Left forelimb (tissue), 1 donor: Measurements from ENCODE around the gene PYDC1.
"Not testable (repeated sequence)": the region's sequence is repeated elsewhere in the genome, so short reads cannot be mapped to it uniquely, and the experiment has no call there.

Experiments used
- DNase-seq: peaks from one replicate; pipeline ENCODE4 v3.0.0-alpha.2; 2018; ENCODE audit warnings: low spot score

The PYDC1 gene

DNA sequence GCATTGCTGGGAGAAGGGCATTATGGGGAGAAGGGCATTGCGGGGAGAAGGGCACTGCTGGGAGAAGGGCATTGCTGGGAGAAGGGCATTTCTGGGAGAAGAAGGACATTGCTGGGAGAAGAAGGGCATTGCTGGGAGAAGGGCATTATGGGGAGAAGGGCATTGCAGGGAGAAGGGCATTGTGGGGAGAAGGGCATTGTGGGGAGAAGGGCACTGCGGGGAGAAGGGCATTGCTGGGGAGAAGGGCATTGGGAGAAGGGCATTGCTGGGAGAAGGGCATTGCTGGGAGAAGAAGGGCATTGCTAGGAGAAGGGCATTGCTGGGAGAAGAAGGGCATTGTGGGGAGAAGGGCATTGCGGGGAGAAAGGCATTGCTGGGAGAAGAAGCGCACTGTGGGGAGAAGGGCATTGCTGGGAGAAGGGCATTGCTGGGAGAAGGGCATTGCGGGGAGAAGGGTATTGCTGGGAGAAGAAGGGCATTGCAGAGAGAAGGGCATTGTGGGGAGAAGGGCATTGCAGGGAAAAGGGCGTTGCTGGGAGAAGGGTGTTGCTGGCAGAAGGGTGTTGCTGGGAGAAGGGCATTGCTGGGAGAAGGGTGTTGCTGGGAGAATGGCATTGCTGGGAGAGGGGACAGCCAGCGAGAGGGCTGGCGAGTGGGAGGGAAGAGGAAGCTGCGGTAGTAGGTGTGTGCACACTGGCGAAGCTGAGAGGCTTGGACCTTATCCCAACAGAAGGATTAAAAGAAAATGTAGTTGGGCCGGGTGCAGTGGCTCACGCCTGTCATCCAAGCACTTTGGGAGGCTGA lies 4.6 kb upstream of the PYDC1 start:
- DNase-seq = no peak

DNA sequence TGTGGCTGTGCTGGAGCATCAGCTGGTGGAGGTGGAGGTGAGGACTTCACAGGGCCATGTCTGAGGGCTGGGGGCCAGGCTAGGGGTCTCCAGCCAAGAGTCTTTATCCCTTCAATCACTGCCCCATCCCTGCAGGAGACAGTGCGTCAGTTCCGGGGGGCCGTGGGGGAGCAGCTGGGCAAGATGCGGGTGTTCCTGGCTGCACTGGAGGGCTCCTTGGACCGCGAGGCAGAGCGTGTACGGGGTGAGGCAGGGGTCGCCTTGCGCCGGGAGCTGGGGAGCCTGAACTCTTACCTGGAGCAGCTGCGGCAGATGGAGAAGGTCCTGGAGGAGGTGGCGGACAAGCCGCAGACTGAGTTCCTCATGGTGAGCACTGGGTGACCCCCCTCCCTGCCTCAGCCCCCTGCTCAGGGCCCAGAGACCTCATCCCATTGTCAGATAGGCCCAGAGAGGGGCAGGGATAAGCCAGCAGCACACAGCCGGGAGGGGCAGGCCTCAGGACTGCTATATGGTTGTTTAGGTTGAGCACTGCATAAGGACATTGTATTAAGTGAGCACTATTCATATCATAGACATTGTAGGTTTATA lies 2.3 kb upstream of the PYDC1 start:
- DNase-seq = no peak

DNA sequence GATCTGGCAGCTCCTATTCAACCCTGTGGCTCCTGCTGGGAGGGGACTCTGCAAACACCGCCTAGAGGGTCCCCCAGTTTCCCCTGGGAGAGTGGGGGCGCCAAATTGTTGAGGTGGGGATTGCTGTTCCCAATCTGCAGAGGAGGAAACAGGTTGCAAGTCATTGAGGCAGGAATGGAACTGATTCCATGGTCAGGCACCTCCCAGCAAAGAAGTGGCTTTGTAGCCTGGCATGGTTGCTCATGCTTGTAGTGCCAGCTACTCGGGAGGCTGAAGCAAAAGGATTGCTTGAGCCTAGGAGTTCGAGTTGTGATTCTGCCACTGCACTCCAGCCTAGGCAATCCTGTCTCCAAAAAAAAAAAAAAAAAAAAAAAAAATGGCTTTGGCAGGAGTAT lies 198 bp upstream of the PYDC1 start:
- DNase-seq = no peak

DNA sequence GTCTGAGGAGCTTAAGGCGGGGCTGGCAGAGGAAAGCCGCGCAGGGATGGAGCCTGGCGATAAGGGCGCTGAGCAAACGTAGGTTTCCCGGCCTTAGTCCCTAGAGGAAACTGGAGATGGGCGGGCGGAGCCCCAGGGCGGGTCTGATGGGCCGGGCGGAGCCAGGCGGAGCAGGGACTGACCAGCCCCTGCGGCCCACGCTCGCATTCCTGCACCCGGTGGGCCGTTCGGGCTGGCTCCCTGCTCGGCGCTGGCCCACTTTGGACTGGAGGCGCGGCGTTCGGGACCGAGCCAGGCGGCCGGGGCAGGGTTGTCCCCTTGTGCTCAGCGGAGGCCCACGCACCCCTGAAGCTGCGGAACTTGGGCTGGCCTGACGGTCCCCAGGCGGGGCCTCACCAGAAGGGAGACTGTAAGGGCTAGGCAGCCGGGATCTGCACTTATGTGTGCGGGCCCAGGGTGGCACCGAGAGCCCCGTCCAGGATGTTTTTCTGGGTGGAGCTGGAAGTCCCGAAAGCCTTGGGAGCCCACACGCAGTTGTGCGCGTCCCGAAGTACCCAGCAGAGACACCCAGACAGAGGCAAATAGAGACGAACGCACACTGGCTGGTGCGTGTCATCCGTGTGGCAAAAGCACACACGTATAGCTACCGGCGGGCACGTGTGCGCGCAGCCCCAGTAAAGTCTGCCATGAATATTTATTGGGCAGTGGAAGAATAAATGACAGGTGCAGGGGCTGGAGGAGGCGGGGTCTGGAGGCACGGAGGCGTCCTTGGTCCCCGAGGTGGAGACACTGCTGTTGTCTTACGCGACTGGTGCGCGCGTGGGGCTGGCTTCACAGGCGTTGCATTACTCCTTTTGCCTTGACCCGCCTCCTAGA lies 1.4 kb downstream of the PYDC1 start:
- no peak for DNase-seq

DNA sequence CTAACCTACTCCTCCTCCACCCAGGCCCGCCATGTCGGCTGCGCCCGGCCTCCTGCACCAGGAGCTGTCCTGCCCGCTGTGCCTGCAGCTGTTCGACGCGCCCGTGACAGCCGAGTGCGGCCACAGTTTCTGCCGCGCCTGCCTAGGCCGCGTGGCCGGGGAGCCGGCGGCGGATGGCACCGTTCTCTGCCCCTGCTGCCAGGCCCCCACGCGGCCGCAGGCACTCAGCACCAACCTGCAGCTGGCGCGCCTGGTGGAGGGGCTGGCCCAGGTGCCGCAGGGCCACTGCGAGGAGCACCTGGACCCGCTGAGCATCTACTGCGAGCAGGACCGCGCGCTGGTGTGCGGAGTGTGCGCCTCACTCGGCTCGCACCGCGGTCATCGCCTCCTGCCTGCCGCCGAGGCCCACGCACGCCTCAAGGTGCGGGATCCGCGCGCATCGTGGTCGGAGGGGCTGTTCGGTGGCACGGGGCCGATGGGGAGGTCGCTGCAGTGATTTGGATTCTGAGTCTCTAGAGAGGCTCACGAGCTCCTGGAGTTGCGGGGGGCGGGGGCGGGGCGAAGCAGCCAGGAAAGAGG lies 2.1 kb downstream of the PYDC1 start:
- DNase-seq = no peak

DNA sequence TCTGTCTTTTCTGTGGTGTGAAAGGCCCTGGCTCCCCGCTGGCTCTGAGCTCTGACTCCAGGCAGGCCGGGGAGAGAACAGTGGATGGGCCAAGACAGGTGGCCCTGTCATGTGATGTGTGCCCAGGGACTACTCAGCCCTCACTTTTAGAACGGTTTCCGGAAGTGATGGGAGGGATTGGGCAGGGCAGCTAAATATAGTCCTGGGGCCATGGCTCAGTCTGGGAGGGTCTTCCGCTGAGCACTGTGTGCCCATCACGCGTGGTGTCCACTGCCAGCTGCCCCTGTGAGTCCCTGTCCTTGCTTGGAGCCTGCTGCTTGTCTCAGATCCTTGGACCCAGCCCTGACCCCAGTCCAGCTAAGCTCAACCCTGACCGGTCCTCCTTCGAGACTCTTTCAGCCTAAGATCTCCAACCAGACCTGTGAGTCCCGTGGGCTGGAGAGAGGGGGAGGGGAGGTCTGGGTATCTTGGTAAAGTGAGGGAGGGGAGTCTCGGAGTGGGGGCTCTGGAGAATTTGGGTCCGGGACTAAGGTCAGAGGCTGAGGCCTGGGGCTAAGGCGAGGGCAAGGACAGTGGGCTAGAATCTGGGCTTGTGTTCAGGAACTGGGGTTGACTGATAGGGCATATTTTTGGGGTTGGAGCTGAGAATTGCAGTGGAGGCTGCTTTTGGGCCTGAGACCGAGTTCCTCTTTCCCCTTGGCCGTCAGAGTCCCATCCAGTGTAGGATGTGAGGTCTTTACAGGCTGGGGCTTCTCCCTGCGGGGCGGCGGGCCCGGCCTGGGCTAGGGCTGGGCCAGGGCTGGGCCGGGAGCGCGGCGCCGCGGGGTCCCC lies 2.8 kb downstream of the PYDC1 start, which contains the start of gene TRIM72:
Gene TRIM72 (plus strand): TSS at position 243 of the 831 bp plus-strand sequence. CDS start 620 bp downstream, outside the sequence.
- no peak for DNase-seq

DNA sequence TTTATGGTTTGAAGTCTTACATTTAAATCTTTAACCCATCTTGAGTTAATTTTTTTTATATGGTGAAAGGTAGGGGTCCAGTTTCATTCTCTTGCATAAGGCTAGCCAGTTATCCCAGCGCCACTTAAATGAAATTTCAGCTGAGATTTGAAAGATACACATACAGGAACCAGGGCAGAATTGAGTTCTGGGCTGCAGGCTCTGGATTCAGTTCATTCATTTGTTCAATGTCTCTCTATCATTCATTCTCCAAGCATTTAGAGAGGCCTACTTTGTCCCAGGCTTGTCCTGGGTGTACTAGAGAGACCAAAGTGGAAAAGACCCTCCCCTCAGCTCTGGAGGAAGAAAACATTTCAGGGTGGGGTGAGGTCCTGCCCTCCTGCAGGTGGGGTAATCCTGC lies 3.6 kb downstream of the PYDC1 start:
- no peak for DNase-seq

DNA sequence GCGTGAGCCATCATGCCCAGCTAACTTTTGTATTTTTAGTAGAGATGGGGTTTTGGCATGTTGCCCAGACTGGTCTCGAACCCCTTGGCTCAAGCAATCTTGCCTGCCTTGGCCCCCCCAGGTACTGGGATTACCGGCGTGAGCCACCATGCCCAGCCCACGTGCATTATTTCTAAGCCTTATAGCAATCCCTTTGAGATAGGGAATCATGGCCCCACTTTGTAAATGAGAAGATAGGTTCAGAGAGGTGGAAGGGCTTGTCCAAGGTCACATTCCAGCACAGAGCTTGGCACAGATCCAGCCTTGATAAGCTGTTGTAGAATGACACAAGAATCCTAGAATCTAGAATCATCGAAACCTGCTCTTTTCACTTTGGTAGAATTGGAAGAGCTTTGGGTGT lies 10.2 kb downstream of the PYDC1 start:
- DNase-seq = no peak

DNA sequence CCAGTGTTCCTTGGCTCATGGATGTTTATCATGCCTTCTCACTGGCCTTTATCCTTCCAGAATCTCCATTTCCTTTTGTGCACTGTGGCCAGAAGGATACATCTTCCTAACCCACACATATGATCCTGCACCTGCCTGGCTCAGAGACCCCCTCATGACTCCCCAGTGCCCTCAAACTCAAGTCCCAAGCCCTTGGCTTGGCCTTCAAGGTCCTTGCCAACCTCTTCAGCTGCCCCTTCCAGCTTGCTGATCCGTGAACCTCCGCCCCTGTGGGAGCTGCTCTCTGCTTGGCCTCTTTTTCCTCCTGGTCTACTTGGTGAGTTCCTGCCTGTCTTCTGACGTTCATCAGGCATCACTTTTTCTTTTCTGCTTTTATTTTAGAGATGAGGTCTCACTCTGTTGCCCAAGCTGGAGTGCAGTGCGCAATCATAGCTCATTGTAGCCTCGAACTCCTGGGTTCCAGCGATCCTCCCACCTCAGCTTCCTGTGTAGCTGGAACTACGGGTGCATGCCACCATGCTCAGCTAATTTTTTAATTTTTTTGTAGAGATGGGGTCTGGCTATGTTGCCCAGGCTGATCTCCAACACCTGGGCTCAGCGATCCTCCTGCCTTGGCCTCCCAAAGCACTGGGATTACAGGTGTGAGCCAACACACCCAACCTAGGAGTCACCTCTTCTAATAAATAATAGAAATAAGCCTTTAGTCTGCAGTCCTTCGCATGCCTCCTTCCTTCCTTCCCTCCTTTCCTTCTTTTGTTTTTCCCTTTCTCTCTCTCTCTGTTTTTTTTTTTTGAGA lies 11.9 kb downstream of the PYDC1 start:
- no peak for DNase-seq

DNA sequence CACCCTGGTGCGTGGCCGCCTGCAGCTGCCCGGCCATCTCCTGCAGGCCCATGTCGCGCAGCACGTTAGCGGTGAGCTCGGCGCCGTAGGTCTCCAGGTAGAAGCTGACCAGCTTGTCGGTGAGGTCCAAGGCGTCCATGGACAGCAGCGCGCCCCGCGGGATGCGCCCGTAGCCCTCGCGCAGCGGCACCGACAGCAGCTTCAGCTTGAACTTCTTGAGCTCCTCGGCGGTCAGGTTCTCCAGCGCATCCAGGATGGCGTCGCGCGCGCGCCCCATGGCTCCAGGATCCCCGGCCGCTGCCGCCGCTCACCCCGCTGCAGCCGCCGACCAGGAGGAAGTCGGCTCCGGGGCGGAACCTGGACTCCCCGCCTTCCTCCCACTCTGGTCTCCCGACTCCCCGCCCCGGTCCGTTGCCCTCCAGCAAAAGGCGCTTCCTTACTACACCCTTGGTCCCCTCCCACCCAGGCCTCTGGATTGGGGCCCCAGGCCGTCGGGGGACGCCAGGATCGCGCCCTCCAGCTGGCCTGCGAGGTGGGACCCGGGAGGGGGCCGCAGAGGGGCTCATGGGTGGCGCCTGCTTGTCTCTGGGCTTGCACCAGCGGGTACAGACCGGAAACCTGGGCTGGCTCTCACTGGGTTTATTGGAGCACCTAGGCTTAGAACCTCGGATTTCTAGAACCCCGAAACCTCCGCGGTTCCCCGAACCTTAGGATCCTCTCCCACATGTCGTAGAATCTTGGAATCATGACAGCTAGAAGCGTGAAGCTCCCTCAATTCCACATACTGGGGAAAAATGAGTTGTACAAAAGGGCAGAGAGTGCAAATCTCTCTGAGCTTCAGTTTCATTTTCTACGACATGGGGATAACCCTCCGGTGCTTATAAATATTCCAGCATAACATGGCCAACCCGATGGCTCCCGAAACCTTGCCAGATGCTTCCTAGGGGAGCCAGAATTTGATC lies 14.2 kb downstream of the PYDC1 start, which contains the start of gene PYCARD:
Gene PYCARD (minus strand): TSS at position 347 of the 962 bp plus-strand sequence. CDS start 70 bp downstream, at position 277.
- DNase-seq = peak; percentile 76

DNA sequence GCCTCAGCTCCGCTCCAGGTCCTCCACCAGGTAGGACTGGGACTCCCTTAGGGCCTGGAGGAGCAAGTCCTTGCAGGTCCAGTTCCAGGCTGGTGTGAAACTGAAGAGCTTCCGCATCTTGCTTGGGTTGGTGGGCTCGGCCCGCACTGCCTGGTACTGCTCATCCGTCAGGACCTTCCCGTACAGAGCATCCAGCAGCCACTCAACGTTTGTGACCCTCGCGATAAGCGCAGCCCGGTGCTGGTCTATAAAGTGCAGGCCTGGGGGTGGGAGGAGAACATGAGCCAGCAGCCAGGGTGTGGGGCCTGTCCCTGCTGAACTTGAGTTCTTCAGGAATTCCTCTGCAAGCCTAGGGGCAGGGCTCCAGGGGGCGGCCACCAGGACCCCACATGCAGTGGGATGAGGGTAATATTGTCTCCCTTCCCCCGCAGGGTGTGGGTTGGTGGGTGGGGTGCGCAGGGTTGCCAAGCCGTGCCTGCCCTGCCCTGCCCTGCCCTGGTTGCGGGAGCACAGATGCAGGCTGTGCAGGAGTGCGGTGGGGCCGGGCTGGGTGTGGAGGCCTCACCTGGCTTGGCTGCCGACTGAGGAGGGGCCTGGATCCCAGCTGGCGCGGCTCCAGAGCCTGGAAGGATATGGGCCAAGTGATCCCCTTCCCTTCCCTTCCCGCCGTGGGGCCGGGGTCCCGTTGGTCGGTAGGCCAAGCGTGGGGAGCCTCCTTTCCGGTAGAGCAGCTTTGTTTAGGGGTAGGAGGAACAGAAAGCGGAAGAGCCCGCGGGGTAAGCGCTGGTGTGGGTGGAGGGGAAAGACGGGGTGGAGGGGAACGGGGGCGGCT lies 15.1 kb downstream of the PYDC1 start:
- no peak for DNase-seq

DNA sequence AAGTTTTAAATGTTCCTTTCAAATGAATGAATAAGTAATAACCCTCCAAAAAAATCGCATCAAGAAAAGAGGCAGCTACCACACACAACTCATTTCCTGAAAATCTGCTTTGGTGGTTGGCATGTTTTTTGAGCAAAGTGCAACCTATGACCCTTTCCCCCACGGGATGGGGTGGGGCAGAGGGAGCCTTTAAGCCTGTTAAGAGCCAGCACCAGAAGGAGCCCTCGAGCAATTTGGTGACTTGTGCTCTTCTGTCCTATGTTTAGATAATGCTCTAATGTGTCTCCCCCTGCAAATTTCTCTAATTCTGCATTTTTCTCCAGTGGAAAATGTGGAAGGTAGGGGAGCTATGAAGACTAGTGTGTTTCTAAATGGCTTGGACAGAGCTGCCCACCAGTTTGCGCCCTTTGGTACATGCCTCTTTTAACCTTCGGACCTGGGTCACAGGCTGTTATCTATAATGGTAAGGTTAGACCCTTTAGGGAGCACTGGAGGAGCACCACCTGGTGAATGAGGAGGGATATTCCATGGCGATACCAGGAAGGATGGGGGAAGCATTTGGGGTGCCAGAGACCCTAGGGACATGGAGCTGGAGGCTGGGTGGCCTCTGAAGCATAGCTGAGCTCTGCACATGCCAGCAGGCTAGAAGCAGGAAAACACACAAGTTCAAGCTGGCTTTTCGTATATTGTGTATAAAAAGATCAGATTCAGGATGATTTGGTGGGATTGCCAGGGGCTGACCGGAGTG lies 15.9 kb downstream of the PYDC1 start:
- DNase-seq = no peak

DNA sequence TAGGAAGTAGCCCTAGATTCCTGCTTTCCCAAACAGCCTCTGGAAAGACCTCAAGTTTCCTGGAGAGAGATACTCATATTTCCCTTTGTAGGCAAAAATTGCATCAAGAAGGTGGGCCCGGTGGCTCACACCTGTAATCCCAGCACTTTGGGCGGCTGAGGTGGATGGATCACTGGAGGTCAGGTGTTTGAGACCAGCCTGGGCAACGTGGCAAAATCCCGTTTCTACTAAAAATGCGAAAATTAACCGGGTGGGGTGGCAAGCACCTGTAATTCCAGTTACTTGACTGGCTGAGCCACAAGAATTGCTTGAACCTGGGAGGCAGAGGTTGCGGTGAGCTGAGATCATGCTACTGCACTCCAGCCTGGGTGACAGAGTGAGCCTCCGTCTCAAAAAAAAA lies 16.8 kb downstream of the PYDC1 start:
- DNase-seq = not testable (repeated sequence)

DNA sequence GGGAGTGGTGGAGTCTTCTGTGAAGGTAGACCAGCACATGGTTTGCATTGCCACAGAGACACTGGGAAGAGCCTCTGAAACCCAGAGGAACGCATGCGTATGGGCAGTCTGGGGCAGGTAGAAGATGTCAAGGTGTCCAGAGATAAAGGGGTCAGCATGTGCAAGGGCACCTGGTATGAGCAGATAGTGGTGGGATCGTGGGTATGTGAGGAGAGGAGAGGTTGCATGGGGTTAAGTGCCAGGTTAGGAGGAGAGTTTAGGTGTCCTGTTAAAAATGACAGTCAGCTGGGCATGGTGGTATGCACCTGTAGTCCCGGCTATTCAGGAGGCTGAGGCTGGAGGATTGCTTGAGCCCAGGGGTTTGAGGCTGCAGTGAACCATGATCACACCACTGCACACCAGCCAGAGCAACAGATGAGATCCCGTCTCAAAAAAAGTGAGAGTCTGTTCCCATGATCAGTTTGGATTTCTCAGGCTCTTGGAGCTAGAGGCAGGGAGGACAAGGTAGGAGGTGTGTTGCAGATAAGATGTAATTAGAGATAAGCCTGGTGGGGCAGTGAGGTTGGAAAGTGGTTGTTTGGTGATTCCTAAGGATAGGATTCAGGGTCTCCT lies 17.4 kb downstream of the PYDC1 start:
- DNase-seq = no peak

DNA sequence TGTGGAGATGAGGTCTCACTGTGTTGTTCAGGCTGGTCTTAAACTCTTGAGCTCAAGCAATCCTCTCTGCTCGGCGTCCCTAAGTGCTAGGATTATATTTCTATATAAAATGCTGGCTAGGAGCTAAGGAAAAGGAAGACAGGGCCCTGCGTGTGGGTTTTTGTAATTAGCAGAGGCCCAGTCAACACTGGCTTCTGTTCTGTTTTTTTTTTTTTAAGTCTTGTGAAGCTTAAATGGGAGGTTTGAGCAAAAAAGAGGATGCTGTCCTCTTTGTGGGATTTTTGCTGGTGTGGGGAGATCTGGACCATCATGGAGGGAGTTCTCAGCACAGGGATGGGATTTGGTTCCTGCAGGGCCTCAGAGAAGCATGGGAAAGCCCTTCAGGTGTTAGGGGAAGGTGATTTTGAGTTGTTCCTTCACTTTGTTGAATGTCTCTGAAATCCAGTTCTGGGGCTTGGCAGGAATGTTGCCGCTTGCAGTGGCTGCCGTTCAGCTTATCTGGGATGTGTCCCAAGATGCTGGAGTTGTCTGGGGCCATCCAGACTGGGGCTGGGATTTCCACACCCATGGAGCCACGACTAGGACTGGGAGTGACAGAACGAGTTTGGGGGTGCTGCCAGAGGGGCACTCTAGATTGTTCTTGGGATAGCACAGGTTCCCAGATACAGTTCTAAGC lies 18.6 kb downstream of the PYDC1 start:
- DNase-seq = no peak

DNA sequence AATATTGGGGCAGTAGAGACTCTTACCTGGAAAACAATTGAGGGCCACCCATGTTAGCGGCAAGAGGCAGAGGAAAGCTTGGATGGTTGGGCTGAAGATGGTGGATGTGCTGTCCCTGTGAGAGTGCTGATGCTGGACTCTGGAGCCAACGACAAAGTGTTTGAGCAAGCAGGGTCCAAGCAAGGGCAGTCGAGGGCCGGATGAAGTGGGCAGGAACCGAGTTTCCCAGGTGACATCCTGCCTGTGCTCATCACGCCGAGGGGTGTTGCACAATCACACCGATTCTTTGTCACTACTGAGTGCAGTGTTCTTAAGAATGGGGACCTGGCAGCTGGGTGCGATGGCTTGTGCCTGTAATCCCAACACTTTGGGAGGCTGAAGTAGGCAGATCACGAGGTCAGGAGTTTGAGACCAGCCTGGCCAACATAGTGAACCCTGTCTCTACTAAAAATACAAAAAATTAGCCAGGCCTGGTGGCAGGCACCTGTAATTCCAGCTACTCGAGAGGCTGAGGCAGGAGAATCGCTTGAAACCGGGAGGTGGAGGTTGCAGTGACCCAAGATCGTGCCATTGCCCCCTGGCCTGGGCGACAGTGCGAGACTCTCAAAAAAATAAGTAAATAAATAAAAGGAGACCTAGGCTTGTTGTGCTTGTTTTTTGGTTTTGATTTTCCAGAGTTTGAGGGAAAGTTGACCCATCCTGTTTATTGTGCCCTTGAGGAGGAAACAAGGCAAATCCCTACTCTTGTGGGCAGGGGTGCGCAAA lies 20.4 kb downstream of the PYDC1 start:
- DNase-seq = no peak
